Body of pancreas (tissue), 4 donors: ENCODE data around the gene GCDH.

Experiments used
- POLR2A ChIP-seq, 3 donors: fragments of 450-650 bp; IDR thresholded peaks; one replicate each; pipeline ENCODE4 v1.6.1; 2016; ENCODE audit warnings: antibody characterized with exemption in 3 of 3, mild to moderate bottlenecking in 2 of 3
- TF ChIP-seq, protein P1 (sequence below), 7 experiments: fragments of 450-650 bp in 4 of 7; fragments of 200-600 bp in 3 of 7; sonication (generic) in 3 of 7; IDR thresholded peaks; one replicate each; pipeline ENCODE4 v1.5.1; 2016 to 2019; ENCODE audit warnings: antibody characterized with exemption in 7 of 7

DNA sequence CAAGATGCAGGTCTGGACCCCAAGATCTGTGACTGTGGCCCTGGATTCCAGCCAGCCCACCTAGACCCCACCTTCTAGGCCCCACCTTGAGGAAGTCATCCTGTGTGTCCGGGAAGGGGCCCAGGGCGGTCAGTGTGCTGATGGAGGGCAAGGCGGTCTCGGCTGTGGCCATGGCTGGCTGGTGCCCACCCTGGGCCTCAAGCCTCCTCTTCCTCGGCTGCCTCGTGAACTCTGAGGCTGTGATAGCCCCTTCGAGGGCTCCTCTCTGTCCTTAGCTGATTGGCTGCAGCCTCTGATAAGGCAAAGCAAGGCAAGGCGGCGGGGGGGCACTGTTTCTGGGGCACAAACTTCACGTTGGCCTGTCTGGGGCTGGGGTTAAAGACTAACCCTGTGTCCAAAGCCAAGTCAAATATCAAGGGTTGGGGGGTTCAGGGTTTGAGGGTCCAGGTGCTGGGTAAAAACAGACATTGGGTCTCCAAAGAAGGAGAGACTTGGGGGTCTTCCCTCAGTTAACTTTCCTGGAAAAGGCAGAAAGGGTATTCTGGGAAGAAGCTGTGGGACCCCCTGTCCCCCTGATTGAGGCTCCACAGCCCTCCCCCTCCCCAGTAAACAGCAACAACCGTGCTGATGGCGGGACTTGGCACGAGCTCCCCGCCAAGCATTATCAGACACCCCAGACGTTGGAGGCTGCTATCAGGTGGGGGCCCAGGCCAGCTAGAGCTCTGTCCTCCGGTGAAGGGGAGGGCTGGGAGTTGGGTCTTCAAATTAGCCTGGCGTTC, 3.8 kb upstream of the GCDH start, which contains the start of gene KLF1:
- TF ChIP-seq, protein P1, sequence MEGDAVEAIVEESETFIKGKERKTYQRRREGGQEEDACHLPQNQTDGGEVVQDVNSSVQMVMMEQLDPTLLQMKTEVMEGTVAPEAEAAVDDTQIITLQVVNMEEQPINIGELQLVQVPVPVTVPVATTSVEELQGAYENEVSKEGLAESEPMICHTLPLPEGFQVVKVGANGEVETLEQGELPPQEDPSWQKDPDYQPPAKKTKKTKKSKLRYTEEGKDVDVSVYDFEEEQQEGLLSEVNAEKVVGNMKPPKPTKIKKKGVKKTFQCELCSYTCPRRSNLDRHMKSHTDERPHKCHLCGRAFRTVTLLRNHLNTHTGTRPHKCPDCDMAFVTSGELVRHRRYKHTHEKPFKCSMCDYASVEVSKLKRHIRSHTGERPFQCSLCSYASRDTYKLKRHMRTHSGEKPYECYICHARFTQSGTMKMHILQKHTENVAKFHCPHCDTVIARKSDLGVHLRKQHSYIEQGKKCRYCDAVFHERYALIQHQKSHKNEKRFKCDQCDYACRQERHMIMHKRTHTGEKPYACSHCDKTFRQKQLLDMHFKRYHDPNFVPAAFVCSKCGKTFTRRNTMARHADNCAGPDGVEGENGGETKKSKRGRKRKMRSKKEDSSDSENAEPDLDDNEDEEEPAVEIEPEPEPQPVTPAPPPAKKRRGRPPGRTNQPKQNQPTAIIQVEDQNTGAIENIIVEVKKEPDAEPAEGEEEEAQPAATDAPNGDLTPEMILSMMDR (IDR thresholded peaks at IDR 0.05): no peak
- no peak for TF ChIP-seq POLR2A (IDR thresholded peaks at IDR 0.05)
